ELR (cell line): ENCODE data around the gene PTHLH.

Experiments
- DNase-seq: peaks from one replicate; pipeline ENCODE4 v3.0.0-alpha.2; 2015; ENCODE audit warnings: low read depth

PTHLH gene

GRCh38 chr12:27974735-27975221, 2.2 kb upstream of the PTHLH start:
- DNase-seq, result no peak

- DNase-seq, result no peak
Observed at GRCh38 chr12:27973487-27973890, 956 bp upstream of the PTHLH start.

GRCh38 chr12:27971606-27972005, 927 bp downstream of the PTHLH start:
- DNase-seq, result no peak

- DNase-seq, result no peak
Observed at GRCh38 chr12:27971121-27971489, 1.4 kb downstream of the PTHLH start.

- peak; percentile 54 for DNase-seq
Observed at GRCh38 chr12:27970401-27971120, 2.0 kb downstream of the PTHLH start.

GRCh38 chr12:27969624-27970400, 2.7 kb downstream of the PTHLH start:
- DNase-seq, result peak; percentile 84

- DNase-seq, result peak; percentile 70
Observed at GRCh38 chr12:27968972-27969623, 3.4 kb downstream of the PTHLH start.

GRCh38 chr12:27967551-27968054, 4.9 kb downstream of the PTHLH start:
- DNase-seq, result peak; percentile 70

- peak; percentile 100 for DNase-seq
Observed at GRCh38 chr12:27966870-27967269, 5.7 kb downstream of the PTHLH start.

- peak; percentile 85 for DNase-seq
Observed at GRCh38 chr12:27965966-27966365, 6.6 kb downstream of the PTHLH start.

- peak; percentile 78 for DNase-seq
Observed at GRCh38 chr12:27965411-27965810, 7.1 kb downstream of the PTHLH start.

GRCh38 chr12:27964123-27964522, 8.4 kb downstream of the PTHLH start:
- no peak for DNase-seq

- no peak for DNase-seq
Observed at GRCh38 chr12:27960821-27961220, 11.7 kb downstream of the PTHLH start.

- DNase-seq, result no peak
Observed at GRCh38 chr12:27958675-27959074, 13.9 kb downstream of the PTHLH start.

GRCh38 chr12:27957366-27957765, 15.2 kb downstream of the PTHLH start:
- no peak for DNase-seq

GRCh38 chr12:27953817-27954216, 18.7 kb downstream of the PTHLH start:
- no peak for DNase-seq

GRCh38 chr12:27953348-27953747, 19.2 kb downstream of the PTHLH start:
- no peak for DNase-seq

- no peak for DNase-seq
Observed at GRCh38 chr12:27952510-27952909, 20.0 kb downstream of the PTHLH start.

GRCh38 chr12:27951898-27952297, 20.6 kb downstream of the PTHLH start:
- no peak for DNase-seq

GRCh38 chr12:27946421-27946820, 26.1 kb downstream of the PTHLH start:
- DNase-seq, result no peak

- peak; percentile 83 for DNase-seq
Observed at GRCh38 chr12:27940756-27941402, 31.7 kb downstream of the PTHLH start.

GRCh38 chr12:27940245-27940644, 32.3 kb downstream of the PTHLH start:
- DNase-seq, result no peak
